Right lobe of liver (tissue), 6 donors: ENCODE results near the gene CLSTN2. TPM values are rescaled to one million over a fixed set of nuclear protein-coding genes. Genes with fewer than 3 reads are reported as not detected.

ENCODE experiments used
- ATAC-seq, 4 donors: fragments of 200-7000 bp; cut with Tn5 transposase; one replicate each; pipeline ENCODE4 v1.9.1; 2020; ENCODE audit warnings: mild to moderate bottlenecking in 4 of 4, moderate library complexity in 4 of 4
- DNase-seq, 3 donors: peaks; one replicate each; pipeline ENCODE4 v3.0.0-alpha.2; 2020
- H3K27ac ChIP-seq, 3 donors: fragments of 200-600 bp; one replicate each; pipeline ENCODE4 v1.8.0; 2022
- H3K27me3 ChIP-seq, 2 donors: fragments of 200-600 bp; one replicate each; pipeline ENCODE4 v1.8.0; 2022
- H3K36me3 ChIP-seq, 4 donors: fragments of 200-600 bp; sonication (generic) in 1 of 4; one replicate each; pipeline versions ENCODE4 v1.5.1 to v1.8.0; 2017 to 2022; ENCODE audit warnings: control low read depth in 1 of 4
- H3K4me1 ChIP-seq, 4 donors: fragments of 200-600 bp; sonication (generic) in 1 of 4; one replicate each; pipeline versions ENCODE4 v1.5.1 to v1.8.0; 2017 to 2022; ENCODE audit warnings: control low read depth in 1 of 4
- H3K4me3 ChIP-seq, 3 donors: fragments of 200-600 bp; one replicate each; pipeline ENCODE4 v1.8.0; 2022
- H3K9me3 ChIP-seq, 4 donors: fragments of 200-600 bp; sonication (generic) in 1 of 4; one replicate each; pipeline versions ENCODE4 v1.5.1 to v1.8.0; 2017 to 2022; ENCODE audit warnings: control low read depth in 1 of 4
- CTCF ChIP-seq, 4 donors: fragments of 200-600 bp in 3 of 4; fragments of 450-650 bp in 1 of 4; IDR thresholded peaks; one replicate each; pipeline versions ENCODE4 v1.5.1 to v1.8.0; 2016 to 2022; ENCODE audit warnings: antibody characterized with exemption in 4 of 4, mild to moderate bottlenecking in 2 of 4
- POLR2A ChIP-seq: fragments of 450-650 bp; IDR thresholded peaks from one replicate; pipeline ENCODE4 v1.6.1; 2017; ENCODE audit warnings: antibody characterized with exemption, mild to moderate bottlenecking
- WGBS: methylation state at CpG from one replicate; pipeline ENCODE4 v1.1.6; 2018; ENCODE audit warnings: low coverage, low lambda C conversion rate; ENCODE audit not compliant: insufficient coverage; ENCODE audit errors: missing lambda C conversion rate; 5-methylcytosine and 5-hydroxymethylcytosine counted together
- intact Hi-C, 2 donors: fragments of 100-400 bp; cut with DNase I; formaldehyde crosslinking; loops; one replicate each; pipeline versions ENCODE4 v1.11.2 to v1.14.1; 2022
- total RNA-seq, 6 experiments: library from RNA; depleted of rRNA in 2 of 6; stranded (reverse); fragments of >200 nt in 2 of 6; fragmentation: NEBNext Ultra II Directional in 3 of 6; extraction: Animal tissue kit (Norgen Biotek cat#: 25700) in 3 of 6; gene quantifications; one replicate each; pipeline versions ENCODE4 v1.1.0 to v1.2.4, GENCODE V29; 2016 to 2023
- donor health status: DM: no; HTN: yes; CAD: no.
- donor health status: DM: no; HTN: no; CAD: no.
- donor health status: DM: no; HTN: no; CAD: no.
- donor health status: DM: no; HTN: yes; CAD: no.
- donor health status: DM: no; HTN: yes; CAD: no.

Gene CLSTN2
- total RNA-seq, 6 experiments from 2014 or later = 1.0 to 3.3 (median 2.0) TPM

- H3K36me3 ChIP-seq = no peaks in the 10 kb centered on the region
- no peaks in the 10 kb centered on the region for H3K27me3 ChIP-seq
- H3K27ac ChIP-seq = no peak overlapping the region
- H3K9me3 ChIP-seq = no peaks in the 10 kb centered on the region
- H3K4me1 ChIP-seq = no peaks in the 10 kb centered on the region
- TF ChIP-seq POLR2A (no peak), CTCF (IDR thresholded peaks at IDR 0.05) (no peak)
- DNase-seq (no peak), ATAC-seq (no peak)
- WGBS = 33% methylated on average over 2 of the region's 3 CpGs
- intact Hi-C loops = no loop called here
- no peak overlapping the region for H3K4me3 ChIP-seq
Observed at GRCh38 chr3:140285380-140285779, 350.4 kb downstream of the CLSTN2 start.

DNA sequence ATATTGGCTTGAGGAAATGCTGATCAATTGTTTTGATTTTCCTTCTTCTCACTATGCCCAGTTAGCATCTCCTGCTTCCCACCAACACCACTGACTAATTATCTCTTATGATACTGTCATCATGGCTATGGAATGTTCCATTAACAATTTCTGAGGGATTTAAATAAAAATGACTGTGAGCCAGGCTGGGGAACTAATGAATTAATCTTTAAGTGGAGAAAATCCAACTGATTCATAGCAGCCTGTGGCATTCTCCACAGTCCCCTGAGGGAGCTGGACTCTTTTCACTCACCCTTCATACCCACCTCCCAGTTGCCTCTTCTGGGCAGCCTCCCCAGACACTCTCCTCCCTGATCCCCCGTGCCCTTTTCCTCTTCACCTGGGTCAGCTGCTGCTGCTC is 353.6 kb downstream of the CLSTN2 start:
- TF ChIP-seq POLR2A (no peak), CTCF (IDR thresholded peaks at IDR 0.05) (no peak)
- no peaks in the 10 kb centered on the region for H3K4me1 ChIP-seq
- ATAC-seq (no peak), DNase-seq (no peak)
- H3K9me3 ChIP-seq = no peaks in the 10 kb centered on the region
- 17% methylated on average over 1 of the region's 1 CpG for WGBS
- no peak overlapping the region for H3K4me3 ChIP-seq
- H3K27me3 ChIP-seq = no peaks in the 10 kb centered on the region
- no peak overlapping the region for H3K27ac ChIP-seq
- H3K36me3 ChIP-seq = no peaks in the 10 kb centered on the region
- intact Hi-C loops = no loop called here

DNA sequence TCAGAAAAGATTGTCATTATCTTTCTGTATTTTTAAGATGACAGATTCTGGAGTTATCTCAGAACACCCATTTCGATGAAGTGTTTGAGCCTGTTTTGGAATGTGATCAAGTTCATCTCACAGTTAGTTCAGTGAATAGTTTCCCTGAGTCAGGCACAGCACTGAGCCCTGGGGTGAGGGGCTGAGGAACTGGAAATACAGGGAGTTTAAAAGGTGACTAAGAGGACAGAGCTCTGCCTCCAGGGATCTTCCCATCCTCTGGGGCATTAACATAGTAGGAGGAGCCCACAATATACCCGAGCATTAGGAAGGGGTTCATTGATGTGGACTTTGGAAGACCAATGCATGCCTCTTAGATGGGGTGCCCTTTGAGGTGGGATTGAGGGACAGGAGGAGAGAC is 355.1 kb downstream of the CLSTN2 start:
- TF ChIP-seq CTCF (IDR thresholded peaks at IDR 0.05) (no peak), POLR2A (no peak)
- Histone ChIP-seq H3K27me3 (no peaks in the 10 kb centered on the region), H3K4me1 (no peaks in the 10 kb centered on the region), H3K4me3 (no peak overlapping the region), H3K9me3 (no peaks in the 10 kb centered on the region), H3K27ac (no peak overlapping the region), H3K36me3 (no peaks in the 10 kb centered on the region)
- intact Hi-C loops = no loop called here
- no peak for DNase-seq
- ATAC-seq = no peak
- WGBS = 27% methylated on average over 2 of the region's 2 CpGs

DNA sequence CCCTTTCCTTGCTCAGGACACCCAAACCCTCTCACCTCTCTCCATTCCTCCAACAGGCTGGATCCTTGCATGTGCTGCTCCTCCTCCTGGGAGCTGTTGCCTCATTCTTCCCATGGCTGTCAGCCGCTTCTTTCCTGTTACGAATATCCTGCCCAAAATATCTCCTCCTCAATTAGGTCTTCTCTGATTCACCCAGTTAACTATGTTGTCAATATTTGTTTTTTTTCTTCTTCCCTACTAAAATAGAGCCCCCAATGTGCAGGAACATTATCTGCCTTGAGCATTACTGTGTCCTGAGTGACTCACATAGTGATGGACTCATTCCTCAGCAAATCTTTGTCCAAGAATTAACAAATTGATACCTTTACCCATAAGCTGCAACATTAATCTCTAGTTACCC is 357.2 kb downstream of the CLSTN2 start:
- no peak overlapping the region for H3K4me3 ChIP-seq
- ATAC-seq = no peak
- no peak overlapping the region for H3K27ac ChIP-seq
- H3K4me1 ChIP-seq = no peaks in the 10 kb centered on the region
- H3K27me3 ChIP-seq = no peaks in the 10 kb centered on the region
- DNase-seq = no peak
- no peaks in the 10 kb centered on the region for H3K9me3 ChIP-seq
- intact Hi-C loops = no loop called here
- TF ChIP-seq CTCF (IDR thresholded peaks at IDR 0.05) (no peak), POLR2A (no peak)
- H3K36me3 ChIP-seq = no peaks in the 10 kb centered on the region
- WGBS = 66% methylated on average over 2 of the region's 2 CpGs

GRCh38 chr3:140292684-140293083 is 357.7 kb downstream of the CLSTN2 start:
- Histone ChIP-seq H3K4me3 (no peak overlapping the region), H3K9me3 (no peaks in the 10 kb centered on the region), H3K27me3 (no peaks in the 10 kb centered on the region), H3K36me3 (no peaks in the 10 kb centered on the region), H3K27ac (no peak overlapping the region), H3K4me1 (no peaks in the 10 kb centered on the region)
- intact Hi-C loops = no loop called here
- TF ChIP-seq POLR2A = no peak
- TF ChIP-seq CTCF (IDR thresholded peaks at IDR 0.05) = no peak
- ATAC-seq (no peak), DNase-seq (no peak)
- WGBS = 65% methylated on average over 4 of the region's 4 CpGs
